NCI-H510A treated with DMSO at 0.1 percent for 48 hours (cell line): ENCODE data around the gene EN2.

Source experiments
- DNase-seq: peaks from one replicate; lab custom pipeline; 2025; lab: John Stamatoyannopoulos, UW

EN2 gene

GRCh38 chr7:155458111-155458877, at the start of gene EN2:
TSS of gene EN2 (plus strand) at chr7:155458129. CDS start at chr7:155458378, 249 bp downstream.
- no peak for DNase-seq

DNA sequence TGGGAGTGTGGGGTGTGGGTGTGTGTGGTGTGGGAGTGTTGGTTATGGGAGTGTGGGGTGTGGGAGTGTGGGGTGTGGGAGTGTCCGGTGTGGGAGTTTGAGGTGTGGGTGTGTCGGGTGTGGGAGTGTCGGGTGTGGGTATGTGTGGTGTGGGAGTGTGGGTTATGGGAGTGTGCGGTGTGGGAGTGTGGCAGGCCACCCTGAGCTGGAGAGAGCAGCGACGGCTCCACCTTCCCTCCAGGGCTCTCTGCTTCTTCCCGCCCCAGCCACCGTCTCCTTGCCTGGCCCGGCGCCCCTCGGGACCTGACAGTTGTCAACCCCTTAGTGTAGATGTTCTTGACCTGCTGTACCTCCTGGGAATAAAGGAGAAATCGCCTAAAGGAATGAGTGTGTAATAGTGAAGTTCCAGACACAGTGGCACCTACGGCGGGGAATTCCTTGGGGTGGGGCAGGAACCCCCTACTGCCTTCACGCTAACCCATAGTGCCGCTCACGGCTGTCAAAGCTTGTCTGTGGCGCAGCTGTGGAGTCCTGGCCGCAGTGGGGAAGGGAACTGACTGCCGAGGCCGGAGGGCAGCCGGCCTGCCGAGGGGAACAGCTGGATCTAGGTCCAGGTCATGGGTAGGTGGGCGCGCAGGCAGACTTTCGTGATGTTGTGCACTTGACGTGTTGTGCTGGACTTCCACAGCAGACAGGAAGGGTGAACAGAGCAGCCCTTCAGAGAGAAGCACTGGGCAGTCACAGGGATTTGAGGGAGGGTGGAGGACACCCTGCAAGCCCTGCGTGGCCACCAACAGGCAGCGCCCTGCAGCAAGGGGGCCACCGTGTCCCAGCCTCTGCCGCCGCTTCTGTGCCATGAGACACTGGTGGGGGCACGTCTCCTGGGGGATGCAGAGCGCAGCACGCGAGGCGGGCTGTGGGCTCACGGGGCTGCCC, 49.0 kb upstream of the EN2 start:
- no peak for DNase-seq

DNA sequence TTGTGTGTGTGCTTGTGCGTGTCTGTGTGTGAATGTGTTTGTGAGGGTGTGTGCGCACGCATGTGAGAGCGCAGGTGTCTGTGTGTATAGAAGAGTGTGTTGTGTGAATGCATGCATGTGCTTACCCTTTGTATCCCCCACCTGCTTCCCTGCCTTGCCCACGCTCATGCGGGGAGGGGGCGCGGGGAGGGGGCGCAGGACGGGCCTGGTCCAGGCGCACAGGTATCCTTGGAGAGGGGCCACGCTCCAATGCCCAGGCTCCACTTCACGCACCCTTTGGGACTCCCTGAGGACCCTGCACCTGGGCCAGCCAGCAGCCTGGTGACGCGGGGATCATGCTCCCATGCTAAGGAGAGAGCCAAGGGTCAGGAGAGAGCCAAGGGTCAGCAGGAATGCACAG, 47.9 kb upstream of the EN2 start:
- DNase-seq = no peak

DNA sequence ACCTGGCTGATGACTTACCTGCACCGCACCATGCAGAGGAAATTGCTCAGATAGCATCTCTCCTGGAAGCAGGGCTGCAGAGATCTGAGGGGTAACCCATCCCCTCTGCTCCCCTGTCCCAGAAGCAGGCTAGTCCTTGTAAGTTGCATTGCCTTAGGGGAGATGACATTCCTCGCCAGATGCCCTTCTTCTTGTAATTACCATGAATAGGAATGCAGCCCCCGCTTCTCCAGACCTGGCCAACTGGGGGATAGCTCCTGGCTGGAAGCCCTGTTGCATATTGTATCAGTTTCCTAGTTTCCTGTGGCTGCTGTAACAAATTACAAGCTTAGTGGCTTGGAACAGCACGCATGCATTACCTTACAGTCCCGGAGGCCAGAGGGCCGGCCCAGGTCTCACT, 47.5 kb upstream of the EN2 start:
- DNase-seq = no peak

GRCh38 chr7:155411718-155412415, 46.1 kb upstream of the EN2 start:
- DNase-seq = no peak

GRCh38 chr7:155412416-155413253, 45.3 kb upstream of the EN2 start:
- no peak for DNase-seq

- no peak for DNase-seq
Observed at GRCh38 chr7:155414547-155415492, 43.1 kb upstream of the EN2 start.

- no peak for DNase-seq
Observed at GRCh38 chr7:155416646-155417380, 41.1 kb upstream of the EN2 start.

- DNase-seq = no peak
Observed at GRCh38 chr7:155418304-155418703, 39.6 kb upstream of the EN2 start.

DNA sequence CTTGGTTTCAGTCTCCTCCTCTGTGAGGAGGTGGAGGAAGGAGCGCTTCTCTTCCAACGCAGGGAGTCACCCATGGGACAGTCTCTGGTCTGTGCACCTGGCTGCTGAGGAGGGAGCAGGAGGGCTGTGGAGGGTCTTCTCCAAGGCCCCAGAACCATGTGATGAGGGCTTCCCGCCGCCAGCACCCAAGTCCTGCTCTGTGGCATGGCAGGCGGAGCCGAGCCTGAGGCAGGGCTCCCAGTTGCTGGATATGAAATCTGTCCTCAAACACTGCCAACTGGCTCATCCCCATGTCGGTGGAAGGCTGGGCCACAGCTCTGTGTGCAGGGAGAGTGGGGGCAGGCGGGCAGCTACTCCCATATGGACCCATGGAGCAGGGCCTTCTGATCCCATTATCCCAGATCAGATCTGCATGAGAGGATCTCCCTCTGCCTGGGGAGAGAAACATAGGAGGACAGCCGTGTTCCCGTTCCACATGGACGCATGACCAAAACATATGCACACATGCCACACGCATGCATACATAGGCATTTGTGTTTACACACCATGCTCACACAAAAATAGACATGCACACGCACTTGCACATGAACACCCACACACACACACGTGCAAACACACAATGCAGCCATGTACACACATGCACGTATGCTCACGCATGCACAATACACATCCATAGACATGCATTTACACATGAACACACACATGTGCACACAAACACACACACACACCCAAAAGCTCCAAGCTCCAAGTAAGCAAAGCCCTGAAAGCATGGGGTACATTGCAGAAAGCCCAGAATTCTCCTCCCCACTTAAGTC, 38.8 kb upstream of the EN2 start:
- DNase-seq = no peak

DNA sequence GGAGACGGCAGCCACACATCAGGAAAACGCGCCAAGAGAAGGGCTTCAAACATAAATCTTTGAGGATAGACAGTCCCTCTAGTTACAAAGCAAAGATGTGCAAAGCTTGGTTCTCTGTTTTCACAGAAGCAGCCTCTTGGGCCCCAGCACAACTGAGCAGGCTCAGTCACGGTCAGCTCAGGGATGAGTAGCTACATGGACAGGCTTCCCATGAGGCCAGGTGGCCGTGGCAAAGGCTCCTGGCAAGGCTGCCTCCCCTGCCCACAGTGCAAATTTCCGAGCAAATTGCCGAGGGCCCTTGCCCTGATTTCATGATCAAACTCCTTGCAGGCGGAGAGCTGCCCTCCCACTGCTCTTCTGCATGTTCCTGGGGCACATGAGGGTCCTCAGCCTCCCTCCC, 37.8 kb upstream of the EN2 start:
- DNase-seq = no peak

GRCh38 chr7:155422151-155422550, 35.8 kb upstream of the EN2 start:
- no peak for DNase-seq

- no peak for DNase-seq
Observed at GRCh38 chr7:155422599-155423336, 35.2 kb upstream of the EN2 start.

- no peak for DNase-seq
Observed at GRCh38 chr7:155423337-155424285, 34.3 kb upstream of the EN2 start.

- no peak for DNase-seq
Observed at GRCh38 chr7:155424301-155425010, 33.5 kb upstream of the EN2 start.

- no peak for DNase-seq
Observed at GRCh38 chr7:155425011-155425340, 33.0 kb upstream of the EN2 start.
